ENCODE measurements around the gene CLHC1. TPM values are rescaled to one million over a fixed set of nuclear protein-coding genes. Genes with fewer than 3 reads are reported as not detected.

The CLHC1 gene
- total RNA-seq, 1 experiment from 2014 or later: 9.2 TPM

DNA sequence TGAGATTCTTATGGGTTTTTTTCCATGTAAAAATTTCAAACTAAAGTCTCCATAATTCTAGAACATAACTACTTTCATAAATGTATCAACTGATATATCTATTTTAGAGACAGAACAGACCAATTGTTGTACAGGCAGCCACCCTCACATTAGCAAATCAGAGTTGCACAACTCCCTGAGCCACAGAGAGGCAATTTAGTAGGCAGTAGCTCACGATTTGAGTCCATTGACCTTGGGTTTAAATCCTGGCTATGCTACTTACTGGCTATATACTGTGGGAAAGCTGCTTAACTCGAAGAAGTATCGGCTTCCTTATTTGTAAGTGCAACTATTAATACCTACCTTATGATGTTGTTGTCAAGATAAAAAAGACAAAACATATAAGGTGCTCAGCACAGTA is 20.7 kb upstream of the CLHC1 start:
- Histone ChIP-seq H2AFZ (ENCODE audit: low read length) (no peak overlapping the region), H3K23me2 (ENCODE audit: insufficient read length, low read depth, low read length, poor library complexity, severe bottlenecking) (no peaks in the 10 kb centered on the region), H3K79me1 (ENCODE audit: insufficient read depth, low read depth, low read length, poor library complexity, severe bottlenecking) (no peaks in the 10 kb centered on the region), H4K8ac (replicated peaks; ENCODE audit: insufficient read length, low read depth, low read length) (no peak overlapping the region), H3K4me1 (ENCODE audit: insufficient read depth, low read length) (no peaks in the 10 kb centered on the region), H3K79me2 (ENCODE audit: insufficient read depth, low read length) (no peaks in the 10 kb centered on the region), H3K4ac (ENCODE audit: low read depth, low read length) (no peak overlapping the region), H3K27me3 (ENCODE audit: insufficient read depth, low read length) (no peaks in the 10 kb centered on the region), H4K20me1 (ENCODE audit: control insufficient read depth, insufficient read depth, insufficient read length) (no peaks in the 10 kb centered on the region), H4K91ac (ENCODE audit: insufficient read length, low read depth, low read length) (no peak overlapping the region), H2BK5ac (ENCODE audit: insufficient read length, low read length) (no peak overlapping the region), H3T11ph (ENCODE audit: low read length) (no peak overlapping the region), H2BK120ac (ENCODE audit: low read depth, low read length, poor library complexity, severe bottlenecking) (no peak overlapping the region), H3K14ac (ENCODE audit: insufficient read depth, low read length) (no peak overlapping the region), H4K5ac (ENCODE audit: insufficient read length, low read depth, low read length) (no peak overlapping the region), H3K18ac (ENCODE audit: insufficient read length, low read depth, low read length) (no peak overlapping the region), H2BK15ac (ENCODE audit: low read depth, low read length) (no peak overlapping the region), H3K27ac (ENCODE audit: insufficient read length, low read depth, low read length) (no peak overlapping the region), H2BK12ac (ENCODE audit: insufficient read length, low read depth, low read length) (no peak overlapping the region), H2AK5ac (ENCODE audit: insufficient read length, low read length) (no peak overlapping the region), H3K4me2 (ENCODE audit: insufficient read depth, insufficient read length, low read length) (no peak overlapping the region), H2BK20ac (ENCODE audit: low read depth, low read length, poor library complexity, severe bottlenecking) (no peak overlapping the region), H3K9me3 (ENCODE audit: control insufficient read depth, low read depth, low read length) (no peaks in the 10 kb centered on the region), H3K9ac (ENCODE audit: extremely low read depth, insufficient read length, low read length) (no peak overlapping the region), H3K23ac (ENCODE audit: insufficient read length, low read depth, low read length) (no peak overlapping the region), H3K56ac (ENCODE audit: insufficient read length, low read depth, low read length) (no peak overlapping the region)
- TF ChIP-seq, protein P1, sequence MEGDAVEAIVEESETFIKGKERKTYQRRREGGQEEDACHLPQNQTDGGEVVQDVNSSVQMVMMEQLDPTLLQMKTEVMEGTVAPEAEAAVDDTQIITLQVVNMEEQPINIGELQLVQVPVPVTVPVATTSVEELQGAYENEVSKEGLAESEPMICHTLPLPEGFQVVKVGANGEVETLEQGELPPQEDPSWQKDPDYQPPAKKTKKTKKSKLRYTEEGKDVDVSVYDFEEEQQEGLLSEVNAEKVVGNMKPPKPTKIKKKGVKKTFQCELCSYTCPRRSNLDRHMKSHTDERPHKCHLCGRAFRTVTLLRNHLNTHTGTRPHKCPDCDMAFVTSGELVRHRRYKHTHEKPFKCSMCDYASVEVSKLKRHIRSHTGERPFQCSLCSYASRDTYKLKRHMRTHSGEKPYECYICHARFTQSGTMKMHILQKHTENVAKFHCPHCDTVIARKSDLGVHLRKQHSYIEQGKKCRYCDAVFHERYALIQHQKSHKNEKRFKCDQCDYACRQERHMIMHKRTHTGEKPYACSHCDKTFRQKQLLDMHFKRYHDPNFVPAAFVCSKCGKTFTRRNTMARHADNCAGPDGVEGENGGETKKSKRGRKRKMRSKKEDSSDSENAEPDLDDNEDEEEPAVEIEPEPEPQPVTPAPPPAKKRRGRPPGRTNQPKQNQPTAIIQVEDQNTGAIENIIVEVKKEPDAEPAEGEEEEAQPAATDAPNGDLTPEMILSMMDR (conservative IDR thresholded peaks at IDR 0.05): no peak
- DNase-seq: no peak
- Mint-ChIP-seq H3K36me3 (ENCODE audit: insufficient read depth in 1 of 3, low read depth in 3 of 3) (peaks cover 10 to 53% (median 41%) of the 10 kb centered on the region in 3 experiments; a peak in 6 of 7 replicates), H3K27ac (no peak overlapping the region), H3K27me3 (ENCODE audit: low read depth) (no peaks in the 10 kb centered on the region), H3K4me3 (no peak overlapping the region), H3K9me3 (no peaks in the 10 kb centered on the region), H3K4me1 (no peaks in the 10 kb centered on the region)
- WGBS (ENCODE audit: extremely low coverage, insufficient read length, low lambda C conversion rate): no CpG with 5 or more reads among the region's 3 CpGs

Measured in H9 (cell line).